Measurements from ENCODE around the gene SAMD8.
"Not testable (repeated sequence)": the region's sequence is repeated elsewhere in the genome, so short reads cannot be mapped to it uniquely, and the experiment has no call there.

Gene SAMD8

GRCh38 chr10:75187961-75188426 is 76.5 kb downstream of the SAMD8 start:
- TF ChIP-seq CTCF (IDR thresholded peaks at IDR 0.05; ENCODE audit: insufficient read depth, low read depth, low read length, missing control alignments) = peak; percentile 94
- DNase-seq (ENCODE audit: low read depth) = peak; percentile 93
- H3K4me3 ChIP-seq (ENCODE audit: low read length) = no peak overlapping the region

- DNase-seq (ENCODE audit: low read depth); H3K4me3 ChIP-seq (ENCODE audit: low read length): not testable (repeated sequence)
These were observed 77.1 kb downstream of the SAMD8 start for GRCh38 chr10:75188522-75188921.

- TF ChIP-seq CTCF (IDR thresholded peaks at IDR 0.05; ENCODE audit: insufficient read depth, low read depth, low read length, missing control alignments) = no peak
- H3K4me3 ChIP-seq (ENCODE audit: low read length) = no peak overlapping the region
- DNase-seq (ENCODE audit: low read depth) = no peak
These were observed 78.0 kb downstream of the SAMD8 start for GRCh38 chr10:75189266-75190096.

- no peak for TF ChIP-seq CTCF (IDR thresholded peaks at IDR 0.05; ENCODE audit: insufficient read depth, low read depth, low read length, missing control alignments)
- peak; percentile 94 for DNase-seq (ENCODE audit: low read depth)
- no peak overlapping the region for H3K4me3 ChIP-seq (ENCODE audit: low read length)
These were observed 80.5 kb downstream of the SAMD8 start for GRCh38 chr10:75191821-75192568.

- H3K4me3 ChIP-seq (ENCODE audit: low read length); DNase-seq (ENCODE audit: low read depth): not testable (repeated sequence)
These were observed 83.2 kb downstream of the SAMD8 start for GRCh38 chr10:75194625-75195024.

- no peak for TF ChIP-seq CTCF (IDR thresholded peaks at IDR 0.05; ENCODE audit: insufficient read depth, low read depth, low read length, missing control alignments)
- DNase-seq (ENCODE audit: low read depth) = no peak
- H3K4me3 ChIP-seq (ENCODE audit: low read length) = no peak overlapping the region
These were observed 83.7 kb downstream of the SAMD8 start for GRCh38 chr10:75195035-75195763.

GRCh38 chr10:75197066-75197465 is 85.6 kb downstream of the SAMD8 start:
- no peak overlapping the region for H3K4me3 ChIP-seq (ENCODE audit: low read length)
- no peak for DNase-seq (ENCODE audit: low read depth)
- no peak for TF ChIP-seq CTCF (IDR thresholded peaks at IDR 0.05; ENCODE audit: insufficient read depth, low read depth, low read length, missing control alignments)

Measured in epithelial cell of esophagus (primary cell).